Activated gamma-delta T cell treated with anti-CD3 and anti-CD28 coated beads, Interleukin-2, amount 50 U/mL, for 16 hours (primary cell): Measurements from ENCODE around the gene SLC37A1.
"Not testable (repeated sequence)": the region's sequence is repeated elsewhere in the genome, so short reads cannot be mapped to it uniquely, and the experiment has no call there.

Experiments
- DNase-seq: peaks from one replicate; pipeline ENCODE4 v3.0.0-alpha.2; 2020; ENCODE audit warnings: low read depth

The SLC37A1 gene

DNA sequence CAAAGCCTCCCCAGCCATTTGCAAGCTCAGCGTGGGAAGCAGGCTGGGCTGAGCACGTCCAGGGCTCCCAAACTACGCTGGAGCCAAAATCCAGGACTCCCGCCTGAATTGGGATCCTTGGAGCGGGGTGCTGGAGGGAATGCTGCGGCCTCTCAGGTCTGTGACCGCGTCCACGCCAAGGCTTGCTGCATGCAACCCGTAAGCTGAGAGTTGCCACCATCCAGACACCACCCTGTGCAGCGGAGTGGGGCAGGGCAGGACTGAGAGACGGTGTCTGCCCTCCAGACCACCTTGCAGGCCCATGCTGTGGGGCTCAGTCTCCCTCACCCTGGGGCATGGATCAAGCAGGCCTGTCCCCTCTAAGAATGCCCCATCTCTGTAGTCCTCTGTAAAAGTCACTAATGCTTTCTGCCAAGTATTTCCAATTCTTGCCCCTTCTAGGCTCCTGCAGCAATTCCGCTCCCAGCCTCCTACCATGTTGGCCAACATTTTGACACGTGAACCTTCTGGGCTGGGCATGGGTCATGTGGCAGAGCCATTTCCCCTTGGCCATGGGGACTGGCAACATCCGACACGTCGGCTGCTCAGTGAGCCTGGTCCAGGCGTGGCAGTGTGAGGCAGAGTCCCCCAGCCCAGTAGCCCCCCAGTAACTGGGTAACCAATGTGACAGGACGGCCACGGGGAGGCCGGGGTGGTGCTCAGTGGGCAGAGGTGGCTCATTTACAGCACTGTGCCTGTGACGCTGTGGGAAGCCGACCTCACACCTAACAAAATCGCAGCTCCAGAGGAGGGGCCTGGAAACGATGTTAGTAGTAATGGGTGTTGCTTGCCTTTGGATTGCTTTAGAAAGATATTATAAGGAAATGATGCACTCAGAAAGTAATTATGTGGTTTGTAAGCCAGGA is 81.9 kb downstream of the SLC37A1 start:
- DNase-seq, result no peak

DNA sequence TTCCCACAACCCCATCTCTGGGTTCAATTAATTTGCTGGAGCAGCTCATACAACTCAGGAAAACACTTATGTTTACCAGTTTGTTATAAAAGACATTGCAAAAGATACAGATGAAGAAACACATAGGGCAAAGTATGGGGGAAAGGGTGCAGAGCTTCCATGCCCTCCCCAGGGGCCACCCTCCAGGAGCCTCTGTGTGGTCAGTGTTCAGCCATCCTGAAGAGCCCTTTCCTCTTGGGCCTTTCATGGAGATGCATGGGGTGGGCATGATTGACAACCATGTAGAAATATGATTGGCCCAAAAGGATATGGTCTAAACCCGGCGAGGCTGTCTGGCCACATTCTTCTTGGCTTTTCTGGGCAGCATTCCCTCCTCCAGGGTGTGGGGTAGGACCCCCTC is 83.0 kb downstream of the SLC37A1 start:
- DNase-seq, result no peak

DNA sequence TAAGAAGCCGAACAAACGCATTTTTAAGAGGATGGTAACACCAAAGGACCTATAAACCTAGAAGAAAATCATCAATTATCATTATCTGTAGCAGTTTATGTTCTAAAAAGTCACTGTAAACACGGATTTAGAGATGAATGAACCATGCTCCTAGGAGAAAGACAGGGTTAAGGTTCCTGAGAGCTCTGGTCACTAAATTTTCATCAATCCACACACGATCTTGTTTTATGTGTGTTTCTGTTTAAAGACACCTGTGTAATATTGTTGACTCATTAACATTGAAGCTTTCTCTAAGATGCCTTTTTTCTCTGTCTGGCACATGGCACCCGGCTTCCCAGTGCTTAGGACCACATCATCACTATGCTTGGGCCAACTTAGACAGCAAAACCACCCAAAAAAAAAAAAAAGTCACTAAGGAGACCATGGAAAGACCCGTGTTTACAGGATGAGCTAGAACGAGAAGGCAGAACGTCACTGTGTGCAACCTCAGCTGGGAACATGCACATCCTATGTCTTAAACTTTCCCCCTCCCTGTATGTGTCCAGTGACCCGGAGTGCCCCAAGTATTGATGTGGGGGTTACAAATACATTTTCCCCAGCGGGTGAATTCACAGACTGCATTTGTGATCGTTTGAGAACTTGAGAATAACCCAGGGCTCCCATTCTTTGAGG is 84.0 kb downstream of the SLC37A1 start:
- no peak for DNase-seq

DNA sequence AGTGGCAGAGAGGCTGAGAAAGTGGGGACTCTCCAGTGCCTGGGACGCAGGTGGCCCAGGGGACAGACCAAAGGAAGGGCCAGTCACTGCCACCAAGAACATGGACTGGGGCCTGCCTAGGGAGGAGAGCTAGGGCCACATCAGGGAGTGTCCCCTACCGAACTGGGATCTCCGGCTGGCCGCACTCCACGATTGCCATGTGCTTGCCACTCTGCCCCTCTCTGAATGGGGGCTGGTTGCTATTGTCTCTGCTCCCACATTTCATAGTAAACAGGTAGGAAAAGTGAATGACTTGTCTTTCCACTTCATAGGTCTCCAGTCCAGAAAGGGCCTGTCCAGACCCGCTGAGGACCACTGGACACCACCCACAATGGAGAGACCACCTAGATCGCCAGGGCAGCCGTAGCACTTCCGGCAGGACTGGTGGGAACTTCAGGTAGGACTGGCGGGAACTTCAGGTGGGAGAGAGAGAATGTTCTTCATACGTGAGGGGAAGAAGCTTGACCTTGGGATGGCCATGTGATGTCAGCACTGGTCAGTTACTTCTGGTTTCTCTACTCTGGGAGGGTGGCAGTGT is 84.6 kb downstream of the SLC37A1 start:
- DNase-seq, result no peak

DNA sequence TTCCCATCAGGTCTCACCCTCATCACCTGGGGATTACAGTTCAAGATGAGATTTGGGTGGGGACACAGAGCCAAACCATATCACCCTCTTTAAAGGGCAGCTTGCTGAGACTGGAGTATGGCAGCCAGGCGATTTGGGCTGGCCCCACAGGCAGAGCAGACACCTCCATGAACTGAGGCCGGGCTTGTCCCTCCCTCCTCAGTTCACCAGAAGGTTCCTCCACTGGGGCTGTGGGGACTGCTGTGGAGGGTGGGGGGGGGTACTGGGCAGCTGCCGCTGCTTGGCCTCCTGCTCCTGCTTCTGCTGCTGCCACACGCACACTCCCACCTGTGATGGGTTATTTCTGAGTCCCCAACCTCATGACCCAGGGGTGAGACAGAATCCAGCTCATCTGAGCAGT is 85.8 kb downstream of the SLC37A1 start:
- no peak for DNase-seq

DNA sequence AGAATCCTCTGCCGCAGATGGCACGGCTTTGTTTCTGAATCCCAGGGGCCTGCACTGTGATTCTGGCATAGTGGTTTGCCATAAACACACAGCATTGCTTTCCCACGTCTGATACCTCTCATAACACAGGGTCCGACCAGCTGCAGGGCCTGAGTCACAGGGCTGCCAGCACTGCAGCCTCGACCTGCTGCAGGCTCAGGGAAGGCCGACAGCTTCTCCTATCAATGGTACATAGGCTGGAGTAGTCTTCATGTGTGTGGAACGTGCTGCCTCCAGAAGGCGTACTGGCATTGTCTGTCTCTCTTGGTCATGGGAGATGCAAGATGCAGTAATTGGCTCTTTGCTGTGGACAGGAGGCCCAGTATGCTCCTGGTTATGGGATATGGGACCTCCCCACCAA is 86.3 kb downstream of the SLC37A1 start:
- DNase-seq, result no peak

DNA sequence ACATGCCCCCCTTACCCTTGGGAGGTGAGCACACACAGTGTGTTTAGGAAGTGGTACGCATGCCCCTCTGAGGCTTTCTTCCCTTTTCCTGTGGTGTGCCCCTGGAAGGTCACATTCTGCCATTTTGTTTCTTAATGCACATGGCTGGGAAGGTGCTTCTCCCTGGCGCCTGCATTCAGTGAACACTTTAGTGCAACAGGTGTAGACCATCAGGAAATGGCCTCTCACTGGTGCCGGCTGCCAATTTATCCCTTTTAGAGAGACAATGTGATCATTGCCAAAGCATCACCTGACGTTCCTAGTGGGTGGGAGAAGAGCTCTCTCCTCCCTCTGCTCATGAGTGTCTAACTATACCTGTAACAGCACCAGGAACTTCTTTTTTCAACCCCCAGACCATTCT is 88.0 kb downstream of the SLC37A1 start:
- no peak for DNase-seq

DNA sequence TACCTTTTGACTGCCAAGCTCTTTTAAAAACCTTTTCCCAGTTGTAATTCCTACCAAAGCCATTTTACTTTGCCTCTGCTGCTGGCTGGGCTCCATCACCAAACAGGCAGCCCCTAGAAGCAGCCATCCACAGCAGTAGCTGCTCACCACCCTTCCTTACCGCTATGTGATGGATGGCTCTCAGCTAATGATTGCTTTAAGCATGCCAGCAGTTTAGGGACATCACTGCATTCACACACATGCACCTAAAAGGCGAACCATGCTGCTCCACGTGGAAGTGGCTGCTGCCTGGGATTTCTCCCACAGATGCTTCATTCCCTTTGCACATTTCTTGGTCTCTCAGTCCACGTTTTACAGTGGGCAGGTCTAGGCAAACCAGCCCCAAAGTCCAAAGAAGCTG is 93.5 kb downstream of the SLC37A1 start:
- no peak for DNase-seq

DNA sequence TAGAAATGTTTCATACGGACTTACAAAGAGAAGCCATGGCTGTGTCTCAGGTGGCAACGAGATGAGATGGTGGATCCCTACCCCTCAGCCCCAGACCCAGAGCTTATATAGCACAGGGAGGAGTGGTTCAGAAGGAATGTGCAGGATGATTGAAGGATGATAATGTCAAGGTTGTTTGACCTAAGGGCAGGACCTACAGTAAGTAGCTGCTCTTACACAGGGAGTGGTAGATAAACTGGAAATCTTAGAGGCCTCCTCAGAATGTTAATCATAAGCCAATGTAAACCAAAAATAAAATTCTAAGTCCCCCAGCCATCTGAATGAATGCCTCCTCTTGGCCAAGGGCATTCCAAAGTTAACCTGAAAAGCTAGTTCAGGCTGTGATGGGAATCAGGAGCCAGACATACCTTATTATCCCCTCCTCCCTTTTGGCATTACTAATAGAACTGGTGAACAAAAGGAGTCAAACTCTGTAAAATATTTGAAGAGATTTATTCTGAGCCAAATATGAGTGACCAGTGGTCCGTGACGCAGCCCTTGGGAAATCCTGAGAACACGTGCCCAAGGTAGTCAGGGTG is 94.0 kb downstream of the SLC37A1 start:
- no peak for DNase-seq

DNA sequence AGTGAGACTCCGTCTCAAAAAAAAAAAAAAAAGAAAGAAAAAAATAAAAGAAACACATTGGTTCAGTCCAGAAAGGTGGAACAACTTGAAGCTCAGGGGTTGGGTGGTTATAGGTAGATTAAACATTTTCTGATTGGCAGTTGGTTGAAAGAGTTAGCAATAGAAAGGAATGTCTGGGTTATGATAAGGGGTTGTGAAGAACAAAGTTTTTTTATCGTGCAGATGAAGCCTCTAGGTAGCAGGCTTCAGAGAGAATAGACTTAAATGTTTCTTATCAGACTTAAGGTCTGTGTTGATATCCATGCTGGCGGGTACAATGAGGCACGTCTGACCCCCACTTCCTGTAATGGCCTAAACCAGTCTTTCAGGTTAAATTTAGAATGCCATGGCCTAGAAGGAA is 94.8 kb downstream of the SLC37A1 start:
- DNase-seq, result no peak

DNA sequence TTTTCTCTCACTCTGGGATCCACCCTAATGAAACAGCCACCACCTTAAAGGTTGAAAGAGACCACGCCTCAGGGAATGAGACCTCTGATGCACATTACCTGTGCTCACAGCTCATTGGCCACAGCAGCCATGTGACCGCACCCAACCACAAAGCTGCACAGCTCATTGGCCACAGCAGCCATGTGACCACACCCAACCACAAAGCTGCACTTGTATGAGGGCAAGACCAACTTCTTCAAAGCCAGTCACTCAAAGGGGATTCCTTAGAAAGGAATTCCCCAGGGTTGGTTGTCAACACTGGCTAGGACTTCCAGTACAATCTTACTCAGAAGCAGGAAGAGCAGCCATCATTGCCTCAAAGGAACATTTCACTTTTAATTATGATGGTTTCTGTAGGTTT is 96.2 kb downstream of the SLC37A1 start:
- no peak for DNase-seq

DNA sequence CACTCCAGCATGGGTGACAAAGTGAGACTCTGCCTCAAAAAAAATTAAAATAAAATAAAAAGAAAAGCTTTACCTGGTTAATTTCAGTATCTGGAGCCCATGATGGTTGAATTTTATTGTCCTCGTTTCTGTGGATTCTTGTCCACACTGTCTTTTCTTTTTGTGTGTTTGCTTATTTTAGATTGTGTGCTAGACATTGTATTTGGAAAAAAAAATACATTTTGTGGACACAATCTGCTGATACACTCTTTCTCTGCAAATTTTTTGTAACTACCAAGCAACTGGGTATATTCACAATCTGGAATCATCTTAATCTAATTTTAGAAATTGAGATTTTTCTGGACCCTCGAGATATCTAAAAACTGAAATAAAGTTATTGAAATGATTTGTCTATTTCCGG is 98.2 kb downstream of the SLC37A1 start:
- DNase-seq, result no peak

DNA sequence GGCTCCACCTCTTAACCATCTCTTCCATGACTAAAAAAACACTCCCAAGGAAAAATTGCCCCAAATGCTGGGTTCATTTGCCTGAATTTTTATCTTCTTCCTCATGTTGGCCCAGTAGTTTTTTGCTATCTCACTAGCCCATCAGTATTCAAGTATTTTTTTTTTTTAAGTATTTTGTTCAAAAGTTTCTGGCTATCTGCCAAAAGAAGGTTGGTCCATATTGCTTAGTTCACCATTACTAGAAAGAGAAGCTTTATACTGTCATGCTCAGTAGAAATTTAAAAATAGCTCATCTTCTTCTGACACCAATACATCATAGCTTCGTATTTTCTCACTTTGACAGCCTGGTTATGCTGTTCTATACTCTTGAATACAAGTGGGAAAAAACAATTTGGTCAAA is 98.7 kb downstream of the SLC37A1 start:
- no peak for DNase-seq

DNA sequence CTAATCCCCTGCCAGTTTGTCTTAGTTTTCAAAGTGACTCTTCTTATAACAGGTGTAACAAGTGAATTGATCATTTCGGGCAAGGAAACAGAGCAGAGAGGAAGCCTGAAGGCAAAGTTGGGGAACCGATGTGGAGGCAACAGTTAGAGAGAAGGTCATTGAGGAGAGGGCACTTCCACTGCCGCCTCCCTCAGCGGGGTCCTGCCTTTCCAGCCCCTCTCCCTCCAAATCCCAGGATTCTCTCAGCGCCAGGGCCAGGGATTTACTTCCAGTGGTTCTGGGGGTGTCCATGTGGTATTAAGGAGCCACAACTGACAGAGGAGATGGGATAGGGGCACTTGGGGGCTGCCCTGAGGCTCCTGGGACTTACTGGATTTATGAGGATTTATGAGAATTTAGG is 100.1 kb downstream of the SLC37A1 start:
- no peak for DNase-seq

DNA sequence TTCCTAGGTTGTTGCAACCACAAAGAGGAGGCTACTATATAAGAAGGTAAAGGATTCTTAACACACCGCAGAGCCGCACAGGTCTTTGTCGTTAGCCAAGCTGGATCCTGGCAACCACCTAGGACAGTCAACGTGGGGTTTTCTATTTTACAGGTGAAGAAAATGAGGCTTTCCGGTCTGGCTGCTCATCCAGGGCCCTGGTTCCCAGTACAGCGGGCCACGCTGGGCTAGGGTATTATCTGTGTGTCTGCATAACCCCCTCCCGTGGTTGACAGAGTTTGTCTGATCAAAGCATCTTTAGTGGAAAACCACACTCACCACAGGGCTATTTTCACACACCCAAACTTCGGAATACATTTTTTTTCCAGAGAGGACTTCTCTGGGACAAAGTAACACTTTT is 100.7 kb downstream of the SLC37A1 start:
- DNase-seq, result no peak

DNA sequence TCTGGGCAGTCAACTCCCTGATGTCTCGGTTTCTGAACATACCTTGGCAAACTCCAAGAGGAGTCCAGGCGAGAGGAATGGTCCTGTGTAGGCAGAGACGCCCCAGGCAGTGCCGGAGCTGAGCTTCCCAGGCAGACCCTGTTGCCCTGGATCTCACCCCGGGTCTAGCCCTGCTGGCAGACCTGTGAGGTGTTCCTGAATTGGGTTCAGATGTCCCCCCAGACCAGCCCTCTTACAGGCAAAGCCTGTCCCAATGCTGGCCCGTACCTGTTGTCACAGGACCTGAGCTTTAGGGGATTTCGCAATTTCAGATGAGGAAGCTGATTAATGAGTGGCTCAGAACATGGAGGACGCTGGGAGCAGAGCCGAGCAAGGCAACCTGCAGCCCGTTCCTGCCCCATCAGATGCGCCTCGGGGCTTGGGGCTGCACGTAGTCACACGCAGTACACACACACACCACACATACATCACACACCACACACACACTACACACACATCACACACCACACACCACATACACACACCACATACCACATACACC is 101.2 kb downstream of the SLC37A1 start:
- DNase-seq, result no peak

DNA sequence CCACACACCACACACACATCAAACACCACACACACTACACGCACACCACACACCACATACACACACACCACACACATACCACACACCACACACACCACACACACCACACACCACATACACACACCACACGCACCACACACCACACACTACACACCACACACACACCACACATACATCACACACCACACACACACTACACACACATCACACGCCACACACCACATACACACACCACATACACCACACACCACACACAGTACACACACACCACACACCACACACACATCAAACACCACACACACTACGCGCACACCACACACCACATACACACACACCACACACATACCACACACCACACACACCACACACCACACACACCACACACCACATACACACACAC is 101.7 kb downstream of the SLC37A1 start:
- DNase-seq, result not testable (repeated sequence)

DNA sequence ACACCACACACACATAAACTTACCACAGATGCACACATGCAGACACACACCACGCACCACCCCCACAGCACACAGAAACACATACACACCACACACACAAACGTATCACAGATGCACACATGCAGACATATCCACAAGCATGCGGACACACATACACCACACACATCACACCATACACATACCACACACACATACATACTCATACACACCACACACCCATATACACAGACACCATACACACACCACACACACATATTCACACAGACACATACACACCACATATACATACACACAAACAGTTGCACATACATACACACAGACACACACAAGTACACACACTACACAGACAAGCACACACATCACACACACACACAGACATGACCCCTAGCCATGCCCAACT is 102.3 kb downstream of the SLC37A1 start:
- DNase-seq, result no peak

DNA sequence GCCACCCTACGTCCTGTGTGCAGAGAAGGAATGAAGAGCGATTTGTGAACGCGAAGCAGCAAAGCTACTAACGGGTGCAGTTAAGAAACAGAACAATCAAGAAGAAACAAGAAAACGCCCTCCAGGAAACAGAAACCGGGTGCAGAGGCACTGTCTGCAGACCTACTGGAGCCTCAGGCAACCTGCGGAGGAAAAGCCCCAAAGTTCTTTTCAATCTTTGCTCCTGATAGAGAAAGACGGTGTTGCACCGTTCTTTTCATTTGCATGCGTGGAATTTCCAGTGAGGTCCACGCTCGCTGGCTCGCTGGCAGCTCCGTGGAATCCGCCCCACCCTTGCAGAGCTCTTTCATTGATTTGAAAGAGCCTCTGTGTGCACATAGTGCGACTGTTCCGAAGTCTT is 102.8 kb downstream of the SLC37A1 start:
- no peak for DNase-seq

DNA sequence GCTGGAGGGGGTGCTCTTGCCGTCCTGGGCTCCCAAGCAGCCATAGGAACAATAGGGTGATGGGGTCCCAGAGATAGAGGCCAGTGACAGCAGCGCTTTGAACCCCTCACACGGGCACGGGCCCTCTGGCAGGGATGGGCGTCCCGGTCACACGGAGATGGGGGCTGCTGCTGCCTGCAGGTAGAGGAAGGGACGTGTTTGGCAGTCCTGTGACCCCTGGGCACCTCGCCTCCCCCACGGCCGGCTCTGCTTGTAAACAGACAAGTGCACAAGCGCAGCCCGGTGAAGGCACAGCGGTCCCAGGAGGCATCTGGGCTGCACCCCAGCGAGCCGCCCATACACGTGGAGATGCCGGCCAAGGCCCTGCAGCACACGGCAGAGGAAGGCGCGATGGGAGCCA is 103.3 kb downstream of the SLC37A1 start:
- no peak for DNase-seq

DNA sequence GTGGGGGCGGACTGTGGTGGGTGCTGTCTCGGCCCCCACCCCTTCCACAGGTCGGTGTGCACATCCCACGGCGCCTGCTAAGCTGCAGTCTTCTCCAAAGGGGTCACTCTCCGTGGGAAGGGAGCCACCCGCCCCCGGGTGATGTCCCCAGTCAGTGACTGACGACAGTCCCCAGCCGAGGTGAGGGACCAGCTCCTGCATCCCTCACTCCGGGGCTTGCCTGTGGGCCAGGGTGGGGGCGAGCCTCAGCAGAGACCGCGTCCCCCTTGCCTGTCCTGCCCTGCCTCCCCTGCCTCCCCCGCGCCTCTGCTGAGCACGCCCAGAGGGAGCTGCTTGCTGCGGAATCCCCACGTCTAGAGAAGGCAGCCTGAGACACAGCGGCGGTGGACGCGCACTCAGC is 103.8 kb downstream of the SLC37A1 start:
- no peak for DNase-seq

DNA sequence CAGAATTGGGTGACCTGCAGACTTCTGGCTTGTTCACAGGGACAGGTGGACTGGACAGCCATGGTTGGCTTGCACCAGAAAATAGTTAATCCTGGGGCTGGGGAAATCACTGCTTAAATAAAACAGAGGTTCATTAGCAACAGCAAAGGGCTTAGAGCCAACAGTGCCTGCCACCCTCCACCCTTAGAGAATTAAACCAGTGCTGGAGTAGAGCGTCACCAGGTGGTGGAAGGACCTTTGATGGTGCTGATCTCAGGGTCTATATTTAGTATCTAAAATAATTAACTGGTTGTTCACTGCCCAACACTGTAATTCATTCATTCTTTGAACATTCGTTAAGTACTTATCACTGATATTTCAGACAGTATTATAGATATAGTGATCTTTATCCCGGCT is 105.1 kb downstream of the SLC37A1 start:
- no peak for DNase-seq

DNA sequence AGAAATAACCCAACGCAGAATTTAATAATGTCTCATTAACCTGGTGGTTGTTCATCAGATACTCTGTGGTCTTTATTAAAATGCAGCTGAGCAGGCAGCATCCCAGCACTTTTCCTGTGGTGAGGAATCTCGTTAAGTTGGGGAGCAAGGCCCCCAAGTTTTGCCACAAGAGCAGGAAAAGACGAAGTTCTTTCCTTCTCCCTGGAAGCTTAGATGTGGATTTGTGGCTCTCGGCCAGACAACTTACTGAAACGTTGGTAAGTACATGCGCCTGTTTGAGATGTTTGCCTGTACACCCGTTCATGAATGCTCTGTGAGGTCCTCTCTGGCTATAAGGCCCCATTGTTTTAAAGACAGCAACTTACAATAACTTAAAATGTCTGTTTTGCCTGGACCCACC is 105.5 kb downstream of the SLC37A1 start:
- DNase-seq, result no peak
